Body of pancreas (tissue), 4 donors: Measurements from ENCODE around the gene KIF13A.

ENCODE experiments used
- POLR2A ChIP-seq, 3 donors: fragments of 450-650 bp; IDR thresholded peaks; one replicate each; pipeline ENCODE4 v1.6.1; 2016; ENCODE audit warnings: antibody characterized with exemption in 3 of 3, mild to moderate bottlenecking in 2 of 3
- TF ChIP-seq, protein P1 (sequence below), 7 experiments: fragments of 450-650 bp in 4 of 7; fragments of 200-600 bp in 3 of 7; sonication (generic) in 3 of 7; IDR thresholded peaks; one replicate each; pipeline ENCODE4 v1.5.1; 2016 to 2019; ENCODE audit warnings: antibody characterized with exemption in 7 of 7

DNA sequence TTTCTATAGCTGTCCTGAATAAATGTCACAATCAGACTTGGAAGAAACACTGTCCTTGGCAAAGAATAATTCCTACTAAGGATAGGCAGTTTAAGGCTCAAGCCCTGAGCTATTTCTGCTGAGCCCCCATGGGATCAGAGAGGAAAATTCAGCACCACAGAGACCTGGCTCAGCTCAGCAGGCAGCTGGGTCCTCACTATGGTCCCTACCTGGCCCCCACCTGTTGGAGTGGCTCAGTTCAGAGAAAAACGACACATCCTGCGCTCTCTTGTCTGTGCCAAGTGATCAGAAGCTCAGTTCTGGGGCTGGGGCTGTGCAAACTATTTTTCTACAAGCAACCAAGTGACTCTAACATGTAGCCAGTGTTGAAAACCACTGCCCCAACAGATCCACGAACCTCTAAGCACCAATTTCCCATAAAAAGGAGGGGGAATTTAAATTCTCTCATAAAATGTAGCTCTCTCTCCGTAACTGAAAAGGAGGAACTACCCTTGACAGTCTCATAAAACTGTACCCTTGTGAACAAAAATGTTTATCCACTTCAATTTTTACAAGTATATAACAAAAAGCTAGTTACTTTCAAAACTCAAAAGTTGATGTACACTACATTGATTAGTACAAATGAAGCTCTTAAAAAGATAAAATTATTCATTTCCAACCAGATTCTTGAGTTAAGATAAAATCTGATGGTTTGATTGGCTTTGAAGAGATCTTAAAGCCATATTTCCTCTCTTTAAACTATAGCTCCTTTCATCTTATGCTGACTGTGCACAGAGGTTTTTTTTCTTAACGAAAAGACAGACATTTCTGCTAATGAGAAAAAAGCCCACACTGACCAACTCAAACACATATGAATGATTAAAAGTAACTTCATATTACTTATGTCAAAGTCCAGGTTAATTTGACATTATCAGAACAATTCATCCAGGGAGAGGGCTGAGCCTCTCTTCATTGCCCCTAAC, 52.0 kb downstream of the KIF13A start:
- TF ChIP-seq, protein P1, sequence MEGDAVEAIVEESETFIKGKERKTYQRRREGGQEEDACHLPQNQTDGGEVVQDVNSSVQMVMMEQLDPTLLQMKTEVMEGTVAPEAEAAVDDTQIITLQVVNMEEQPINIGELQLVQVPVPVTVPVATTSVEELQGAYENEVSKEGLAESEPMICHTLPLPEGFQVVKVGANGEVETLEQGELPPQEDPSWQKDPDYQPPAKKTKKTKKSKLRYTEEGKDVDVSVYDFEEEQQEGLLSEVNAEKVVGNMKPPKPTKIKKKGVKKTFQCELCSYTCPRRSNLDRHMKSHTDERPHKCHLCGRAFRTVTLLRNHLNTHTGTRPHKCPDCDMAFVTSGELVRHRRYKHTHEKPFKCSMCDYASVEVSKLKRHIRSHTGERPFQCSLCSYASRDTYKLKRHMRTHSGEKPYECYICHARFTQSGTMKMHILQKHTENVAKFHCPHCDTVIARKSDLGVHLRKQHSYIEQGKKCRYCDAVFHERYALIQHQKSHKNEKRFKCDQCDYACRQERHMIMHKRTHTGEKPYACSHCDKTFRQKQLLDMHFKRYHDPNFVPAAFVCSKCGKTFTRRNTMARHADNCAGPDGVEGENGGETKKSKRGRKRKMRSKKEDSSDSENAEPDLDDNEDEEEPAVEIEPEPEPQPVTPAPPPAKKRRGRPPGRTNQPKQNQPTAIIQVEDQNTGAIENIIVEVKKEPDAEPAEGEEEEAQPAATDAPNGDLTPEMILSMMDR (IDR thresholded peaks at IDR 0.05): no peak
- TF ChIP-seq POLR2A (IDR thresholded peaks at IDR 0.05): no peak
